ENCODE measurements around the gene CLCN2.

DNA sequence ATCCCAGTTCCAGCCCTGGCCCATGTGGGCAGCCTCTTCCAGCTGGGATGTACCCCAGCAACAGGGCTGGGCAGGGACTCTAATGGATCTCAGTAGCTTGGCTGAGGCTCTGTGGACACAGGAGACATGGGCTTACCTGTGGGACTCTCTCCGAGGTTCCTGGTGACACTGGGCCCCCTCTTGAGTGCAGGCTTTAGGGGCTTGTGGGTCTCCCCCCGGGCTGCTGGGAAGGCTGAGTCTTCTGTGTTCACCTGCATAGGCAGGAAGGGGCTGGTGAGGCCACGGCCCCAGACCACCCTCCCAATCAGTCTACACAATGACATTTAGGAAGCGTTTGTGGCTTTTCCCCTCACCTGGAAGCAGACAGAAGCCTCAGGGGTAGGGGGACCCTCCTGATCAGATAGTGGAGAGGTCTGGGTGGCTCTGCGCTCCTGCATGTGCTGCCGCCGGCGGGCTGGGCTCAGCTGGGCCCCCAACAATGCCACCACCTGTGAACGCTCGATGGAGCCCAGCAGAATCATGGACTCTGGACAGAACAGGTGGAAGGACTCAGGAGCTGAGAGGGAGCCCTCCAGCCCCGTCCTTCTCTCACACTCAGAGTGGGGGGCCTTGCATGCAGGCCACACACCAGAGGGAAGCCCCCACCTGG lies 8.4 kb downstream of the CLCN2 start:
- no peak for TF ChIP-seq CTCF (IDR thresholded peaks at IDR 0.05)
- no peak for TF ChIP-seq POLR2A (IDR thresholded peaks at IDR 0.05)

Measured in testis (tissue), 2 donors.